SK-N-MC (cell line): Measurements from ENCODE around the gene EPAS1.

ENCODE experiments used
- DNase-seq: peaks from one replicate; pipeline ENCODE4 v3.0.0-alpha.2; 2011; ENCODE audit warnings: low read depth, low spot score
- H3K27ac ChIP-seq: fragments of 200-600 bp; sonication (generic); 2 replicates; pipeline ENCODE4 v1.5.1; 2016; ENCODE audit warnings: mixed run types
- H3K36me3 ChIP-seq: fragments of 200-600 bp; sonication (generic); 2 replicates; pipeline ENCODE4 v1.6.1; 2017; ENCODE audit warnings: antibody characterized with exemption, low read length, mixed read lengths; ENCODE audit not compliant: insufficient read depth
- H3K4me3 ChIP-seq: fragments of 200-600 bp; sonication (generic); 2 replicates; pipeline ENCODE4 v1.5.1; 2016
- H3K9ac ChIP-seq: fragments of 200-600 bp; sonication (generic); 2 replicates; pipeline ENCODE4 v1.8.0; 2017; ENCODE audit warnings: mixed run types, mixed read lengths; ENCODE audit not compliant: insufficient read length
- H3K9me3 ChIP-seq: fragments of 200-600 bp; sonication (generic); 2 replicates; pipeline ENCODE4 v1.6.1; 2017; ENCODE audit warnings: low read depth, mild to moderate bottlenecking, antibody characterized with exemption, low read length, moderate library complexity, mixed read lengths
- EZH2 ChIP-seq: fragments of 200-600 bp; sonication (generic); IDR thresholded peaks from one replicate; pipeline ENCODE4 v1.6.1; 2017; ENCODE audit warnings: antibody characterized with exemption
- FOXP2 ChIP-seq: optimal IDR thresholded peaks from 2 replicates; pipeline ENCODE3; 2011; ENCODE audit warnings: mild to moderate bottlenecking, moderate library complexity; ENCODE audit not compliant: insufficient read depth; ENCODE audit errors: extremely low read length, control extremely low read depth
- POLR2AphosphoS5 ChIP-seq: IDR thresholded peaks from 2 replicates; pipeline ENCODE4 v1.6.1; 2012; ENCODE audit warnings: mild to moderate bottlenecking, low read depth, low read length, borderline replicate concordance

Gene EPAS1

DNA sequence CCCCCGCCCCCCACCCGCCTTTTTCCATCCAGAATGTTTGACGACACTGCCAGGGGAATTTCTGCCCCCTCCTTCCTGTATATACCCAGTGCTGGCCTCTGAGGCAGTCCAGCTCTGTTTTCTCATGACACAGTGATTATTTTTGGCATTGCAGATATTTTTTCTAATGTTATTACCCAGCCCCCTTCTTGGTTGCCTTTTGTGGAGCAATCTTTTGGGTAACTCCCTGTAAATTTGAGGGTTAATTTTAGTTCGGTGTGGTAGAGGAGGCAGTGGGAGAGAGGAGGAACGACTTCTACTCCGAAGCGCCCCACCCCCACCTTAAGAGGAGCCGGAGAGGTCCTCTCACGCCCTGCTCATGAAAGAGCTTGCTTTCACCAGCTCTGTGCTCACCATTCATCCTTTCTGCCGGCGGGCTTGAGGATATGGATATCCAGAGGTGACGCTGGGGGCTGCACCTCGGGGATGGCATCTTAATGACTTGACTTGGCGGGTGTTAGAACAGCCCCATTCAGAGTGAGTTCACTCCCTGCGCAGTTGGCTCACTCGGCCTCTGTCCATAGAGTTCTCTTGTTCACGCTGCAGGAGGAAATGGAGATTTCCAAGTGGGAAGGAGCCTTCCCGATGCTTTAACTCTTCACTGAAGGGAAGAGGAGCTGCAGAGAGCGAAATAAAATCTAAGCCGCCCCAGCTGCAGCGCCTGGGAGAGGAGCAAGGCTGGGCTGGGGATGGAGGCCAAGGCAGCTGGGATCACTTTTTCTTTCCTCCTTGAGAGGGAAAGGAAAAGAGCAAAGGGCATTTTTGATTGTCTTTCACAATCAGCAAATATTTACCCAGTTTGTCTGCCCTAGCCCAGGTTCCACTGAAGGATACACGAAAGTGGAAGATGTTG is 38.4 kb downstream of the EPAS1 start:
- peak overlapping the region; percentile 81 for H3K27ac ChIP-seq
- H3K4me3 ChIP-seq, result peak overlapping the region; percentile 55
- no peak for DNase-seq
- no peak overlapping the region for H3K9ac ChIP-seq
- H3K36me3 ChIP-seq, result no peaks in the 10 kb centered on the region
- H3K9me3 ChIP-seq, result no peaks in the 10 kb centered on the region
- TF ChIP-seq FOXP2 (no peak), EZH2 (no peak), POLR2AphosphoS5 (no peak)

DNA sequence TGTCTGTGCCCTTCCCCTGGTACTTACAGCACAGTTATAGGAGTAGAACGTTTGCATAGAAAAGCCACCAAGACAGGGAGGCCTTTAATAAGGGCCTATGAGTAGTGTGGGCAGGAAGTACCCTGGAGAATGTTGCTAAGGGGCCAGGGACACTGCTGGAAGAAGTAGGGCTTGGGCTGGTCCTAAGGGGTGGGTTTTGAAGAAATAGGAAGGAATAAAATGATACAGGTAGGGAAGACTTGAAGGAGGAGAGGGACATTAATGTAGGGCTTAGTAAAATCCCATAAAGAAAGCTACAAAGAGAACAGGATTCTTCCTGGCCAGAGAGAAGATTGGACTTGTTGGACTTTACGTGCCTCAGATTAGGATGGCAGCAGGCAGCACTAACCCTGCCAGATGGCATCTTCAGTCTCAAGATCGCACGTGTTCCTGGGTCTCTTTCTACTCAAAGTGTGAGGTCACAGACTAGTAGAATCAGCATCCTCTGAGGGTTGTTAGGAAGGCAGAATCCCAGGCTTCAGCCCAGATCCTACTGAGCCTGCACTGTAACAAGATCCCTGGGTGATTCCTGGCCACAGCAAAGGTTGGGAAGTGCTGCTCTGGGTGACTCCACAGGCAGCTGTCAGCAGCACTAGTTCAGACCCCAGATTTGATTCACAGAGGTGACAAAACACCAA is 39.2 kb downstream of the EPAS1 start:
- no peak overlapping the region for H3K9ac ChIP-seq
- no peak overlapping the region for H3K27ac ChIP-seq
- H3K9me3 ChIP-seq, result no peaks in the 10 kb centered on the region
- DNase-seq, result no peak
- no peaks in the 10 kb centered on the region for H3K36me3 ChIP-seq
- TF ChIP-seq EZH2 (no peak), FOXP2 (no peak), POLR2AphosphoS5 (no peak)
- no peak overlapping the region for H3K4me3 ChIP-seq

DNA sequence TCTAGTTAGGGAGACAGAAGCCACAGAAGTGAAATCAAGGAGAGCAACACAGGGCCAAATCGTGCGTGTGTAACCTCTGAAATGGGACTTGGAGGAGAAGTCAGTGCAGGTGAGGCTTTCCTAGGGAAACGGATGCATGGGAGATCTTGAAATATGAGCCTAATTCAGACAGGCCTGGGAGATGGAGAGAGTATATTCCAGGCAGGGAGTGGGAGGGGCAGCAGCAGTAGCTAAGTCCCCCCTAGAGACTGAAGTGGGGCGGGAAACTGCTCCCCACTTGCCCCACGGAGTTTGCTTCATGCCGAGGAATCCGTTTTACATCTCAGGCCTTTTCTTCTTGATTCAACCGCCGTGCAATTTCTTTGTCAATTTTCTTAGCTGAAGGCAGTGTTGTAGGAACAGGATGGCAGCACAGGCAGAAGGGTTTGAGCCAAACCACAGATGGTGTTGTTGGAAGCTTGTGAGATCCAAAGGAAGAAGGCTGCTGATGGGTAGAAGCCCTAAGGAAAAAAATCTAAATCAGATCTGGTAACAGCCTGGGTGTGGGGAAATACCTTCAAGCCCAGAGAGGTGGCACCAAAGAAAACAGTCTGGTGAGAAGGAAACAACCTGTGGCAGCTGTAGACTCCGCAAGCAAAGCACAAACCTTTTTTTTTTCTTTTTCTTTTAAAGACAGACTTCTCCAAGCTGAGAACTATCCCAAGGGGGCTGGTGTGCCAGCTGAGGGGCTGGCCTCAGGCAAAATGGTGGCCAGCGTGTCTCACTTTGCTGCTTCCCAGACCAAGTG is 40.2 kb downstream of the EPAS1 start:
- H3K4me3 ChIP-seq, result no peak overlapping the region
- DNase-seq, result no peak
- no peak overlapping the region for H3K9ac ChIP-seq
- H3K9me3 ChIP-seq, result no peaks in the 10 kb centered on the region
- no peak overlapping the region for H3K27ac ChIP-seq
- TF ChIP-seq POLR2AphosphoS5 (no peak), FOXP2 (no peak), EZH2 (no peak)
- H3K36me3 ChIP-seq, result no peaks in the 10 kb centered on the region

DNA sequence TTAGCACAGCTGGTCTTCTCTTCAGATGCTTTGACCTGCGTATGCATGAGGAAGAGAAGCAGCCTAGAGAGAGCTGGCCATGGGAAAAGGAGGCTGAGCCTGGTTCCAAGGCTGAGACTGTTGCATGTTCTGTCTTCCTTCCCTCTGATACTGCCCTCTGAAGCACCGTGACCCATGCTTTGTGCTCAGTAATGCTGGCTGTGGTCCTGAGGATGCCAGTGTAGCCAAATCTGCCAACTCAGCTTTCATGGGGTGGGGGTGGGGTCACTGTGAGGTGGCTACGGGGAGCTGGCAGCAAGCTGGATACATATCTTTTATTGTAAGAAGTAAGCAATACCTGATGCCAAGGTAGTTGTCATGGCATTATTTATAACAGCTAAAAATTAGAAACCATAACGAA is 41.5 kb downstream of the EPAS1 start:
- Histone ChIP-seq H3K9me3 (no peaks in the 10 kb centered on the region), H3K4me3 (no peak overlapping the region), H3K27ac (no peak overlapping the region), H3K9ac (no peak overlapping the region), H3K36me3 (no peaks in the 10 kb centered on the region)
- TF ChIP-seq EZH2, result no peak
- no peak for TF ChIP-seq POLR2AphosphoS5
- TF ChIP-seq FOXP2, result no peak
- no peak for DNase-seq

DNA sequence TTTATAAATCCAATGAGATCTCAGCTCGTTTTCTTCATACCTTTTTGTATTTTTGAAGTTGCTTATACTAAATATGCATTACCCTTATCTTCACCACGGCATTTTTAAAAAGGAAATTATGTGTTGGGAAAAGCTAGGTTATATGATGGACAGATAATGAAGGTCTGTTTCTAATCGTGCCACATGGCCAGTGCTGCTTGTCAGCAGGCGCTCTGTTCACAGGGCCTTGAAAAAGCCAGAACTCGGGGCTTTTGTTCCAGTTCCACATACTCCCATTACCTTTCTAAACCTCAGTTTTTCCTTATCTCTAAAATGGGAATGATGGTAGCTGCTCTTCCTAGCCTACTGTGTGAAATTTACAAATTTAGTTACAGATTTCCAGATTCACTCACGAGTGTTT is 42.0 kb downstream of the EPAS1 start:
- H3K27ac ChIP-seq, result no peak overlapping the region
- TF ChIP-seq POLR2AphosphoS5 (no peak), FOXP2 (no peak), EZH2 (no peak)
- H3K4me3 ChIP-seq, result no peak overlapping the region
- no peaks in the 10 kb centered on the region for H3K9me3 ChIP-seq
- no peak for DNase-seq
- no peaks in the 10 kb centered on the region for H3K36me3 ChIP-seq
- no peak overlapping the region for H3K9ac ChIP-seq

DNA sequence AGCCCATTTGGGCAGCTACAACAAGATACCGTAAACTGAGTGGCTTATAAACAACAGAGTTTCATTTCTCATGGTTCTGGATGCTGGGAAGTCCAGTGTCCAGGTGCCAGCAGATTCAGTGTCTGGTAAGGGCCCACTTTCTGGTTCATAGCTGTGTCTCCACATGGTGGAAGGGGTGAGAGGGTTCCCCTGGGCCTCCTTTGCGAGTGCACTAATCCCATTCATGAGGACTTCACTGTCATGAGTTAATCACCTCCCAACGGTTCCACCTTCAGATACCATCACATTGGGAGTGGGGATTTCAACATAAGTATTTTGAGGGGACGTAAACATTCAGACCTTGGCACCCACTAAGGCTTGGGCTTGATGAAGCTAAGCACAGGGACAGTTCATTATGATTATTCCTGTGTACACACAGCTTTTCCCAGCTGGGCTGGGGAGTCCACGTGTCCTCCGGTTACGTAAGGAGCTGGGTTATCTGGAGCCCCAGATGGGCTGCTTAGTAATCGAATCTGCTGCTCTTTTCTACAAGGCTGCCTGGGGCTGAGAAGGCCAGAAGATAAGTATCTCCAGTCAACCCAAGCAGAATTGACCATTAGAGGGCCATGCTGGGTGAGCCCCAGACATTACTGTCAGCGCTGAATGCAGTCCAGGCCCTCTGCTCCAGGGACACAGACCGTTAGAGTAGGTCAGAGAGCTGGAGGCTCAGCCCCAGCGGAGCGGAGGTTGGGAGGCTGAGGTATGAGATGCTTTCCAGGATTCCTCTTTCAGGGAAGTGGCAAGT is 42.7 kb downstream of the EPAS1 start:
- no peaks in the 10 kb centered on the region for H3K36me3 ChIP-seq
- DNase-seq, result no peak

DNA sequence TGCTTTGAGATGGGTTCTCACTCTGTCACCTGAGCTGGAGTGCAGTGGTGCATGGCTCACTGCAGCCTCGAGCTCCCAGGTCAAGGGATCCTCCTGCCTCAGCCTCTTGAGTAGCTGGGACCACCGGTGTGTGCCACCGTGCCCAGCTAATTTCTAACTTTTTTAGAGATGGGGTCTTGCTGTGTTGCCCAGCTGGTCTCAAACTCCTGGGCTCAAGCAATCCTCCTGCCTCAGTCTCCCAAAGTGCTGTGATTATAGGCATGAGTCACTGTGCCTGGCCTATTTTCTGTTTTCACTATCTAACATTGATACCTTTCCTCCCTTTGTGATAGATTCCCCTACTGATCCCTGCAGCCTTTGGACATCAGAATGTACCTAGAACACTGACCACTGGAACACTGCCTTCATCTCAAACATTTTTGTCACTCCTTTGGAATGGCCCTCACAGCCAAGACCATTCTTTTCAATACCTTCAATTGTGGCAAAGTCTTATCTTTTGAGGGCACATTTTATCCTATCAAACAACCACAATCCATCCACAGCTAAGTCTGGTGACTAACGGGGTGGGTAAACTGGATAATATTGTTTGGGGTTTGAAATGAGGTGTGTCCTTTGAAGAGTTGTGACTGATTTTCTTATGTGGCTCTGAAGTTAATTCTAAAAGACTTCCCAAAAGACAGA is 43.7 kb downstream of the EPAS1 start:
- H3K36me3 ChIP-seq, result no peaks in the 10 kb centered on the region
- no peak overlapping the region for H3K4me3 ChIP-seq
- H3K9ac ChIP-seq, result no peak overlapping the region
- no peak for DNase-seq
- no peak for TF ChIP-seq POLR2AphosphoS5
- TF ChIP-seq FOXP2, result no peak
- TF ChIP-seq EZH2, result no peak
- no peaks in the 10 kb centered on the region for H3K9me3 ChIP-seq
- no peak overlapping the region for H3K27ac ChIP-seq

More for the DNA sequence above, 42.7 kb downstream of the EPAS1 start:
- Histone ChIP-seq H3K27ac (no peak overlapping the region), H3K4me3 (no peak overlapping the region), H3K9me3 (no peaks in the 10 kb centered on the region), H3K9ac (no peak overlapping the region)
- TF ChIP-seq FOXP2 (no peak), POLR2AphosphoS5 (no peak), EZH2 (no peak)
